Activated CD4-positive, alpha-beta memory T cell treated with anti-CD3 and anti-CD28 coated beads, Interleukin-2, amount 10 ng/mL, durations not matched to agents 7 days and 5 days (primary cell): ENCODE data around the gene LIPM. TPM values are rescaled to one million over a fixed set of nuclear protein-coding genes. Genes with fewer than 3 reads are reported as not detected.

Experiments used
- CTCF ChIA-PET: fragments of 350-600 bp; sonication (Branson Sonifier 250); formaldehyde crosslinking; loops from one replicate; lab custom pipeline; 2021; ENCODE audit warnings: antibody characterized with exemption, inconsistent platforms; lab: Charles Lee
- POLR2A ChIA-PET: fragments of 350-600 bp; sonication (Branson Sonifier 250); formaldehyde crosslinking; loops from one replicate; lab custom pipeline; 2021; ENCODE audit warnings: antibody characterized with exemption; lab: Charles Lee
- DNase-seq: peaks from one replicate; pipeline ENCODE4 v3.0.0-alpha.2; 2020
- H3K27ac Mint-ChIP-seq: one replicate; pipeline ENCODE4 v1.8.0; 2021; ENCODE audit warnings: mild to moderate bottlenecking, mixed read lengths
- H3K27me3 Mint-ChIP-seq: one replicate; pipeline ENCODE4 v1.8.0; 2021; ENCODE audit warnings: mixed read lengths
- H3K36me3 Mint-ChIP-seq: one replicate; pipeline ENCODE4 v1.8.0; 2021; ENCODE audit warnings: low read depth, mixed read lengths
- H3K4me1 Mint-ChIP-seq: one replicate; pipeline ENCODE4 v1.8.0; 2021; ENCODE audit warnings: mixed read lengths
- H3K4me3 Mint-ChIP-seq: one replicate; pipeline ENCODE4 v1.8.0; 2021; ENCODE audit warnings: mild to moderate bottlenecking, mixed read lengths
- H3K9me3 Mint-ChIP-seq: one replicate; pipeline ENCODE4 v1.8.0; 2021; ENCODE audit warnings: mixed read lengths
- total RNA-seq, 2 experiments: library from RNA; stranded (reverse); gene quantifications; one replicate each; pipeline ENCODE4 v1.2.3, GENCODE V29; 2021

The LIPM gene
- total RNA-seq, 2 experiments from 2014 or later, result not detected

GRCh38 chr10:88849234-88849633, 46.7 kb downstream of the LIPM start:
- ChIA-PET POLR2A (no interaction called here), CTCF (no interaction called here)
- Mint-ChIP-seq H3K27ac (no peak overlapping the region), H3K4me1 (peaks cover 17% of the 10 kb centered on the region), H3K4me3 (no peak overlapping the region), H3K9me3 (no peaks in the 10 kb centered on the region), H3K36me3 (peaks cover 3% of the 10 kb centered on the region), H3K27me3 (peaks cover 10% of the 10 kb centered on the region)
- DNase-seq, result no peak

GRCh38 chr10:88850712-88851111, 48.2 kb downstream of the LIPM start:
- no peak overlapping the region for H3K4me3 Mint-ChIP-seq
- no peaks in the 10 kb centered on the region for H3K9me3 Mint-ChIP-seq
- peaks cover 1% of the 10 kb centered on the region for H3K27me3 Mint-ChIP-seq
- POLR2A ChIA-PET, result no interaction called here
- H3K4me1 Mint-ChIP-seq, result peaks cover 17% of the 10 kb centered on the region
- no peak for DNase-seq
- H3K27ac Mint-ChIP-seq, result no peak overlapping the region
- CTCF ChIA-PET, result no interaction called here
- H3K36me3 Mint-ChIP-seq, result no peaks in the 10 kb centered on the region

GRCh38 chr10:88851706-88852105, 49.2 kb downstream of the LIPM start, which contains the start of gene ANKRD22:
Gene ANKRD22 (minus strand): TSS chr10:88851844. CDS start chr10:88851607, 237 bp downstream.
- no peaks in the 10 kb centered on the region for H3K9me3 Mint-ChIP-seq
- H3K27me3 Mint-ChIP-seq, result no peaks in the 10 kb centered on the region
- no peaks in the 10 kb centered on the region for H3K36me3 Mint-ChIP-seq
- peaks cover 17% of the 10 kb centered on the region for H3K4me1 Mint-ChIP-seq
- no peak for DNase-seq
- H3K4me3 Mint-ChIP-seq, result no peak within 1 kb of the TSS
- CTCF ChIA-PET, result interaction anchor here (1.1 to 1.7 kb wide), 4 partner anchors 10 to 80 kb away, joined by 3 to 5 read pairs (median 4); no protein-coding TSS in a partner anchor
- POLR2A ChIA-PET, result no interaction called here
- H3K27ac Mint-ChIP-seq, result no peak within 1 kb of the TSS

GRCh38 chr10:88852327-88852726, 49.8 kb downstream of the LIPM start:
- no peaks in the 10 kb centered on the region for H3K27me3 Mint-ChIP-seq
- CTCF ChIA-PET, result interaction anchor here (1.1 to 1.7 kb wide), 3 partner anchors 13 to 80 kb away, joined by 3 to 5 read pairs (median 4); no protein-coding TSS in a partner anchor
- H3K4me1 Mint-ChIP-seq, result peaks cover 17% of the 10 kb centered on the region
- H3K4me3 Mint-ChIP-seq, result no peak overlapping the region
- DNase-seq, result no peak
- H3K36me3 Mint-ChIP-seq, result no peaks in the 10 kb centered on the region
- POLR2A ChIA-PET, result interaction anchor here (0.9 kb wide), 1 partner anchor 80 kb away, joined by 3 read pairs; no protein-coding TSS in a partner anchor
- H3K9me3 Mint-ChIP-seq, result no peaks in the 10 kb centered on the region
- no peak overlapping the region for H3K27ac Mint-ChIP-seq

- CTCF ChIA-PET, result interaction anchor here (1.3 to 1.7 kb wide), 2 partner anchors 22 to 79 kb away, joined by 4 to 5 read pairs; no protein-coding TSS in a partner anchor
- H3K36me3 Mint-ChIP-seq, result no peaks in the 10 kb centered on the region
Measured at GRCh38 chr10:88853155-88853881, 50.8 kb downstream of the LIPM start.

GRCh38 chr10:88854684-88855083, 52.2 kb downstream of the LIPM start:
- H3K27ac Mint-ChIP-seq, result no peak overlapping the region
- H3K36me3 Mint-ChIP-seq, result no peaks in the 10 kb centered on the region
- no peaks in the 10 kb centered on the region for H3K9me3 Mint-ChIP-seq
- ChIA-PET CTCF (interaction anchor here (3.1 kb wide), 1 partner anchor 19 kb away, joined by 13 read pairs; no protein-coding TSS in a partner anchor), POLR2A (no interaction called here)
- H3K27me3 Mint-ChIP-seq, result no peaks in the 10 kb centered on the region
- H3K4me1 Mint-ChIP-seq, result peaks cover 8% of the 10 kb centered on the region
- no peak for DNase-seq
- H3K4me3 Mint-ChIP-seq, result no peak overlapping the region

More at GRCh38 chr10:88853155-88853881, 50.8 kb downstream of the LIPM start:
- POLR2A ChIA-PET, result interaction anchor here (0.9 kb wide), 2 partner anchors 18 to 79 kb away, joined by 3 to 4 read pairs; no protein-coding TSS in a partner anchor
- Mint-ChIP-seq H3K4me3 (no peak overlapping the region), H3K27me3 (no peaks in the 10 kb centered on the region), H3K4me1 (peaks cover 15% of the 10 kb centered on the region), H3K27ac (no peak overlapping the region), H3K9me3 (no peaks in the 10 kb centered on the region)
- no peak for DNase-seq

GRCh38 chr10:88857831-88858230, 55.3 kb downstream of the LIPM start:
- Mint-ChIP-seq H3K36me3 (no peaks in the 10 kb centered on the region), H3K27me3 (no peaks in the 10 kb centered on the region), H3K9me3 (no peaks in the 10 kb centered on the region), H3K4me3 (no peak overlapping the region), H3K4me1 (peaks cover 3% of the 10 kb centered on the region), H3K27ac (no peak overlapping the region)
- POLR2A ChIA-PET, result interaction anchor here (0.6 kb wide), 1 partner anchor 9 kb away, joined by 3 read pairs; no protein-coding TSS in a partner anchor
- DNase-seq, result no peak
- CTCF ChIA-PET, result interaction anchor here (1.7 kb wide), 1 partner anchor 75 kb away, joined by 4 read pairs; no protein-coding TSS in a partner anchor

GRCh38 chr10:88858491-88858890, 56.0 kb downstream of the LIPM start:
- no peak for DNase-seq
- ChIA-PET POLR2A (interaction anchor here (0.6 kb wide), 1 partner anchor 10 kb away, joined by 3 read pairs; no protein-coding TSS in a partner anchor), CTCF (no interaction called here)
- no peaks in the 10 kb centered on the region for H3K36me3 Mint-ChIP-seq
- peaks cover 2% of the 10 kb centered on the region for H3K27me3 Mint-ChIP-seq
- peaks cover 3% of the 10 kb centered on the region for H3K4me1 Mint-ChIP-seq
- no peak overlapping the region for H3K4me3 Mint-ChIP-seq
- no peaks in the 10 kb centered on the region for H3K9me3 Mint-ChIP-seq
- no peak overlapping the region for H3K27ac Mint-ChIP-seq

- CTCF ChIA-PET, result interaction anchor here (1.6 kb wide), 1 partner anchor 25 kb away, joined by 6 read pairs; no protein-coding TSS in a partner anchor
- DNase-seq, result no peak
- no peaks in the 10 kb centered on the region for H3K36me3 Mint-ChIP-seq
- POLR2A ChIA-PET, result no interaction called here
- peaks cover 3% of the 10 kb centered on the region for H3K4me1 Mint-ChIP-seq
- H3K9me3 Mint-ChIP-seq, result no peaks in the 10 kb centered on the region
- H3K27me3 Mint-ChIP-seq, result peaks cover 6% of the 10 kb centered on the region
- no peak overlapping the region for H3K4me3 Mint-ChIP-seq
- no peak overlapping the region for H3K27ac Mint-ChIP-seq
Measured at GRCh38 chr10:88861036-88861435, 58.5 kb downstream of the LIPM start.

GRCh38 chr10:88865281-88865876, 62.8 kb downstream of the LIPM start:
- Mint-ChIP-seq H3K27ac (no peak overlapping the region), H3K9me3 (no peaks in the 10 kb centered on the region), H3K36me3 (no peaks in the 10 kb centered on the region), H3K4me3 (no peak overlapping the region), H3K4me1 (peaks cover 10% of the 10 kb centered on the region), H3K27me3 (peaks cover 6% of the 10 kb centered on the region)
- DNase-seq, result no peak
- ChIA-PET CTCF (interaction anchor here (0.6 to 1.0 kb wide), 2 partner anchors 29 to 37 kb away, joined by 3 to 4 read pairs; no protein-coding TSS in a partner anchor), POLR2A (no interaction called here)

- H3K4me3 Mint-ChIP-seq, result no peak overlapping the region
- DNase-seq, result no peak
- POLR2A ChIA-PET, result no interaction called here
- peaks cover 10% of the 10 kb centered on the region for H3K4me1 Mint-ChIP-seq
- peaks cover 2% of the 10 kb centered on the region for H3K9me3 Mint-ChIP-seq
- H3K27me3 Mint-ChIP-seq, result peaks cover 8% of the 10 kb centered on the region
- H3K27ac Mint-ChIP-seq, result no peak overlapping the region
- H3K36me3 Mint-ChIP-seq, result no peaks in the 10 kb centered on the region
- CTCF ChIA-PET, result interaction anchor here (0.8 kb wide), 1 partner anchor 31 kb away, joined by 4 read pairs; no protein-coding TSS in a partner anchor
Measured at GRCh38 chr10:88866454-88866853, 63.9 kb downstream of the LIPM start.

GRCh38 chr10:88870089-88870488, 67.6 kb downstream of the LIPM start:
- POLR2A ChIA-PET, result interaction anchor here (1.4 to 1.6 kb wide), 2 partner anchors 10 to 22 kb away, joined by 5 to 6 read pairs; partner anchors contain the start of gene STAMBPL1
- Mint-ChIP-seq H3K4me3 (no peak overlapping the region), H3K9me3 (peaks cover 2% of the 10 kb centered on the region), H3K4me1 (peaks cover 10% of the 10 kb centered on the region), H3K36me3 (no peaks in the 10 kb centered on the region), H3K27ac (no peak overlapping the region), H3K27me3 (peaks cover 5% of the 10 kb centered on the region)
- DNase-seq, result no peak
- CTCF ChIA-PET, result interaction anchor here (0.9 to 1.1 kb wide), 3 partner anchors 10 to 64 kb away, joined by 3 to 4 read pairs (median 4); partner anchors contain the start of gene STAMBPL1
